ENCODE results near the gene COLQ.

Gene COLQ

DNA sequence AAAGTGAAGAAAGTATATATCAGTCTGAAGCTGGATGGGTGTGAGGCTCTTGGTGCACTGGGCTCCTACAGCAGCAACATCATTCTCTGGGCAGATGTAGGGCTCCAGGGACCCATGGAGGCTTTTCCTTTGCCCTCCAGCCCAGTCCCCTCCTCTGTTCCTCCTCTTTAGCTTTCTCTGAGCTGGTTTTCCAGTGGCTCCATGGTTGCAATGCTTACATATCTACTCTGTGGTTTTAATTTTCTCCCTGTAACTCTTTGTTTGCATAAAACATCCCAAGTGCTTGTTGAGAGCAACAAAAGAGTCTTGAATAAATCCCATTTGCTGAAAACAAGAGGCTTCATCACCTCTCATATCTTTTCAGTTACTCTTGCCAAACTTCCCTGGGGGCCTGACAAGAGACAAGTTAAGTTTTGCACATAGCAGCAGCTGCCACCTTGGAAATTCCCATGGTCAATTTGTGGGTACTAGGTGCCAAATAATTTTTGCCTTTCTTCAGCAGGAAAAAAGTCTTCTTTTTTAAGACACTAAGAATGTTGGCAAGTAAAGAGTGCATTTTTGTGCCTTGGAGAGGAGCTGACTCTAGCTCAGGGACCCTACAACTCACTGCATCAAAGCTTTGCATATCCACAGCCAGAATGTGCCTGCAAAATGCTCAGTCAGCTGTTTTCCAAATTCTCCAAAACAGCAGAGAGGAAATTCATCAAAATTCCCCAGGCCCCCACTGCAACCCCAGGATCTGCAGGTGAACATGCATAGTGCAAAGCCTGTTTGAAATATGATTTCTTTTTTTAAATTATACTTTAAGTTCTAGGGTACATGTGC lies 41.9 kb downstream of the COLQ start:
- Histone ChIP-seq H3K4me1 (ENCODE audit: control insufficient read depth in 5 of 5, insufficient read depth in 5 of 5, low read length in 5 of 5) (no peaks in the 10 kb centered on the region), H3K9ac (ENCODE audit: low read length in 5 of 5) (no peak overlapping the region), H3K4me3 (ENCODE audit: low read depth in 1 of 5, low read length in 5 of 5) (no peak overlapping the region), H3K27me3 (ENCODE audit: control insufficient read depth in 5 of 5, insufficient read depth in 4 of 5, low read length in 5 of 5) (no peaks in the 10 kb centered on the region), H3K9me3 (ENCODE audit: control insufficient read depth in 5 of 5, low read length in 5 of 5) (no peaks in the 10 kb centered on the region), H3K36me3 (ENCODE audit: control insufficient read depth in 5 of 5, insufficient read depth in 5 of 5, low read length in 5 of 5) (no peaks in the 10 kb centered on the region), H3K27ac (ENCODE audit: low read depth, low read length) (no peak overlapping the region)

DNA sequence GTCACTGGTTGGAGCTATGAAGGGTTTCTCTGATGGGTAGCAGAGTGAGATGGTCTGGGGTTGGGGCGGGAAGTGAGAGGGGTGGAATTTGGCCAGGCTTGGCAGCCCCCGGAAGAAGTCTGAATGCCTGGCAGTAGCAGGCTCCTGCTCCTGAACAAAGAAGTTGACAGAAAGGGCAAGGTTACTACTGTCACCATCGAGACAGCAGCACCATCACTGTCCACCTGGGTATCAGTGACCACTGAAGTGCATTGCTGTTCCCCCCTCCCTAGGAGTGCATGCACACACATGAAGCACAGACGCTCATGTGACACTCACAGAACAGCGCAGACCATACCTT lies 42.9 kb downstream of the COLQ start:
- no peak overlapping the region for H3K4me3 ChIP-seq (ENCODE audit: low read depth in 1 of 5, low read length in 5 of 5)
- no peak overlapping the region for H3K27ac ChIP-seq (ENCODE audit: low read depth, low read length)
- no peaks in the 10 kb centered on the region for H3K4me1 ChIP-seq (ENCODE audit: control insufficient read depth in 5 of 5, insufficient read depth in 5 of 5, low read length in 5 of 5)
- peaks cover 0 to 2% (median 0%) of the 10 kb centered on the region in 5 donors for H3K36me3 ChIP-seq (ENCODE audit: control insufficient read depth in 5 of 5, insufficient read depth in 5 of 5, low read length in 5 of 5)
- no peaks in the 10 kb centered on the region for H3K27me3 ChIP-seq (ENCODE audit: control insufficient read depth in 5 of 5, insufficient read depth in 4 of 5, low read length in 5 of 5)
- no peak overlapping the region for H3K9ac ChIP-seq (ENCODE audit: low read length in 5 of 5)
- no peaks in the 10 kb centered on the region for H3K9me3 ChIP-seq (ENCODE audit: control insufficient read depth in 5 of 5, low read length in 5 of 5)

DNA sequence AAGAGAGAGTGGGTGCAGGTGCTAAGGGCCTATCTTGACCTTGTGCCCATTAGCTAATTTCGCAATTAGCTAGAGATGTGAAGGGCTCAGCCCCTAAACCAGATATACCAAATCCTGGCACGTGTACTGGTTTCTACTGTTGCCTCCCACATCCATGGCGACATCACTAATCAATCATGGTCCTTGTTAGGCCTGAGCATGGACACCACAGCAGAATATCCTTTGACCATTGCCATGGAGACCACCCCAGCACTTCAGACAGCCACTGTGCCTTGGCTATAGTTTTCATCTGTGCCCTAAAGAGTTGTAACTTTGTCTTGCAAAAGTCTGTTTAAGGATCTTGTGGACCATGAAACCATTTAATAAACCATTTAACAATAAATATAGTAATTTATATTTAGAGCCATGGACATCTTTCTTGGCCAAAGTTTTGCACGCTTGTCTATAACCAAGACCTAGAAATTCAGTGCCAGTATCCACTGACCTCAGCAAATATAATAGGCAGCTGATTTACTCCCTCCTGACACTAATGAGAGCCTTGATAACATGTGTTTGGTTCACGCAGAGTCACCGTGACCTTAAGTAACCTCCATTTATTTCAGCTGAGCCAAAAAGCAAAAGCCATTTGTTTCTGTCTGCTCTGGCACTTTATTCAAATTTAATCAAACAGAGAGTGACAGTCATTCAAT lies 43.4 kb downstream of the COLQ start:
- Histone ChIP-seq H3K36me3 (ENCODE audit: control insufficient read depth in 5 of 5, insufficient read depth in 5 of 5, low read length in 5 of 5) (peaks cover 0 to 2% (median 0%) of the 10 kb centered on the region in 5 donors), H3K4me1 (ENCODE audit: control insufficient read depth in 5 of 5, insufficient read depth in 5 of 5, low read length in 5 of 5) (no peaks in the 10 kb centered on the region), H3K4me3 (ENCODE audit: low read depth in 1 of 5, low read length in 5 of 5) (no peak overlapping the region), H3K27ac (ENCODE audit: low read depth, low read length) (no peak overlapping the region), H3K9me3 (ENCODE audit: control insufficient read depth in 5 of 5, low read length in 5 of 5) (no peaks in the 10 kb centered on the region), H3K27me3 (ENCODE audit: control insufficient read depth in 5 of 5, insufficient read depth in 4 of 5, low read length in 5 of 5) (no peaks in the 10 kb centered on the region), H3K9ac (ENCODE audit: low read length in 5 of 5) (no peak overlapping the region)

DNA sequence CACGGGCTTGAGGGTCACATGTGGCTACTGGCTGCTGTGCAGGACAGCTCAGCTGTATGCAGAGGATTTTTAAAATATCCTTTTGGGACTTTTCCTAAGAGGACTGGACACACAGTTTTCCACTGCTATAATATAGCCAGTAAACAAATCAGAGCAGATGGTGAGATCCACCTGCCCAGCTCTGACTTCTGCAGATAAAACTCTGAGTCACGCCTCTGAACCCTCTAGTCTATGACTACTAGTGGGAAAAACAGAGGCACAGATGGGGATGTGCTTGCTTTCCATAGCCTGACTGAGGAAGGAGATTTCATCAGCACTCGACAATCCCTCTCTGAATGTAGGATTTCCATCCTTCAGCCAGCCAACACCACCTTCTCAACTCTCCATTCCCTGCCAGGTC lies 45.1 kb downstream of the COLQ start:
- Histone ChIP-seq H3K4me1 (ENCODE audit: control insufficient read depth in 5 of 5, insufficient read depth in 5 of 5, low read length in 5 of 5) (no peaks in the 10 kb centered on the region), H3K9me3 (ENCODE audit: control insufficient read depth in 5 of 5, low read length in 5 of 5) (no peaks in the 10 kb centered on the region), H3K36me3 (ENCODE audit: control insufficient read depth in 5 of 5, insufficient read depth in 5 of 5, low read length in 5 of 5) (peaks cover 0 to 2% (median 0%) of the 10 kb centered on the region in 5 donors), H3K27ac (ENCODE audit: low read depth, low read length) (no peak overlapping the region), H3K4me3 (ENCODE audit: low read depth in 1 of 5, low read length in 5 of 5) (no peak overlapping the region), H3K27me3 (ENCODE audit: control insufficient read depth in 5 of 5, insufficient read depth in 4 of 5, low read length in 5 of 5) (no peaks in the 10 kb centered on the region), H3K9ac (ENCODE audit: low read length in 5 of 5) (no peak overlapping the region)

DNA sequence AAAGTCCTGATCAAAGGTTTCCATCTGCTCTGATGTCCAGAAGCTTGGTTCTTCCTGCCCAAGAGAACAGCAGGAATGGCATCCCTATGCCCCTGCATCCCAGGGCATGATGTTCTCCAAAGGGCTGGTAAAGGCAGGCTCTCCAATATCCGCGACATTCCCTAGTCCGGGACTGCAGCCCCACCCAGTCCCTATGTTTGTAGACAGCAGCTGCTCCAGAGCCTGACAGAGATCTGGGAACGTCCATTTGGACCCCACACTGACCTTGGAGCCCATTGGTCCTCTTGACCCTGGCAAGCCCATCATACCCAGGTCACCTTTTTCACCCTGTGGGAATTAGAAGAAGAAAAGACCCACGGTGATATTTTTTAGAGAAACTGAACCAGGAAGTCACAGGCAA lies 46.3 kb downstream of the COLQ start:
- Histone ChIP-seq H3K27ac (ENCODE audit: low read depth, low read length) (no peak overlapping the region), H3K9ac (ENCODE audit: low read length in 5 of 5) (no peak overlapping the region), H3K27me3 (ENCODE audit: control insufficient read depth in 5 of 5, insufficient read depth in 4 of 5, low read length in 5 of 5) (no peaks in the 10 kb centered on the region), H3K4me1 (ENCODE audit: control insufficient read depth in 5 of 5, insufficient read depth in 5 of 5, low read length in 5 of 5) (no peaks in the 10 kb centered on the region), H3K4me3 (ENCODE audit: low read depth in 1 of 5, low read length in 5 of 5) (no peak overlapping the region), H3K36me3 (ENCODE audit: control insufficient read depth in 5 of 5, insufficient read depth in 5 of 5, low read length in 5 of 5) (peaks cover 0 to 4% (median 2%) of the 10 kb centered on the region in 5 donors), H3K9me3 (ENCODE audit: control insufficient read depth in 5 of 5, low read length in 5 of 5) (no peaks in the 10 kb centered on the region)

DNA sequence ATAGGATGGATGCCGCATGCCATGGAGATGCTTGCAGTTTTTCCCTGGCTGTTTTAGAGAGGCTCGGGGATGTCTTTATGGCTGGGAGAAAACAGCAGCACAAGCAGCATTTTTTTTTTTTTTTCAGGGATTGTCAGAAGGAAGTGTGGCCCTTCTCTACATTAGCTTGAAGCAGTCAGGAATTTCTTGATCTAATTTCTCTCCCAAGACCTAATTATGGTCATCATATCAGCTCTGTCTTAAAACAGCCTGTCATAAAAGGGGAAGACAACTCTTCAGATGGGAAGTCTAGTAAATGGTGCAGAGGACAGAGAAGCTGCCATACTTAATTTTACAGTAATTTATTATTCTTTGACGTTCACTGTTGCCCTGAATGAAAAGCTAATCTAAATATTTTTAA lies 49.6 kb downstream of the COLQ start:
- no peak overlapping the region for H3K4me3 ChIP-seq (ENCODE audit: low read depth in 1 of 5, low read length in 5 of 5)
- H3K36me3 ChIP-seq (ENCODE audit: control insufficient read depth in 5 of 5, insufficient read depth in 5 of 5, low read length in 5 of 5): peaks cover 0 to 4% (median 2%) of the 10 kb centered on the region in 5 donors
- no peak overlapping the region for H3K27ac ChIP-seq (ENCODE audit: low read depth, low read length)
- no peaks in the 10 kb centered on the region for H3K4me1 ChIP-seq (ENCODE audit: control insufficient read depth in 5 of 5, insufficient read depth in 5 of 5, low read length in 5 of 5)
- no peaks in the 10 kb centered on the region for H3K9me3 ChIP-seq (ENCODE audit: control insufficient read depth in 5 of 5, low read length in 5 of 5)
- no peak overlapping the region for H3K9ac ChIP-seq (ENCODE audit: low read length in 5 of 5)
- no peaks in the 10 kb centered on the region for H3K27me3 ChIP-seq (ENCODE audit: control insufficient read depth in 5 of 5, insufficient read depth in 4 of 5, low read length in 5 of 5)

DNA sequence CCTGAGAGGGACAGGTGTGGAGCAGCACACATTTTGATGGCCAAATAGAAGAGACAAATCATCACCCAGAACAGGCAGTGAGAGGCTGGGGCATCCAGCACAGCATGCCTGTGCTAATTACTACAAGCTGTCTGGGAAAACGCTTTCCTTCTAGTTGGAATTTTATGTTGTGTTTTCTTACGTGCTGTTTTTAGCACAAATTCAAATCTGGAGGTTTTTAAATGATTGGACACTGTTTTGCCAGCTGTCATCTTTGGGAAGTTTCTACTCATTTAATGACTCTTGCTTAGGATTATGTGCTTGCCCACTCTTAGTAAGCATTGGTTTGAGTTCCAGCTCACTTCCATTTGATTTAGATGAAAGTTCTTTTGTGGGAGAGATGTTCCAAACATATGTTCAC lies 50.7 kb downstream of the COLQ start:
- no peak overlapping the region for H3K9ac ChIP-seq (ENCODE audit: low read length in 5 of 5)
- no peak overlapping the region for H3K27ac ChIP-seq (ENCODE audit: low read depth, low read length)
- H3K4me1 ChIP-seq (ENCODE audit: control insufficient read depth in 5 of 5, insufficient read depth in 5 of 5, low read length in 5 of 5): no peaks in the 10 kb centered on the region
- peaks cover 0 to 4% (median 3%) of the 10 kb centered on the region in 5 donors for H3K36me3 ChIP-seq (ENCODE audit: control insufficient read depth in 5 of 5, insufficient read depth in 5 of 5, low read length in 5 of 5)
- no peaks in the 10 kb centered on the region for H3K27me3 ChIP-seq (ENCODE audit: control insufficient read depth in 5 of 5, insufficient read depth in 4 of 5, low read length in 5 of 5)
- H3K9me3 ChIP-seq (ENCODE audit: control insufficient read depth in 5 of 5, low read length in 5 of 5): no peaks in the 10 kb centered on the region
- H3K4me3 ChIP-seq (ENCODE audit: low read depth in 1 of 5, low read length in 5 of 5): no peak overlapping the region

DNA sequence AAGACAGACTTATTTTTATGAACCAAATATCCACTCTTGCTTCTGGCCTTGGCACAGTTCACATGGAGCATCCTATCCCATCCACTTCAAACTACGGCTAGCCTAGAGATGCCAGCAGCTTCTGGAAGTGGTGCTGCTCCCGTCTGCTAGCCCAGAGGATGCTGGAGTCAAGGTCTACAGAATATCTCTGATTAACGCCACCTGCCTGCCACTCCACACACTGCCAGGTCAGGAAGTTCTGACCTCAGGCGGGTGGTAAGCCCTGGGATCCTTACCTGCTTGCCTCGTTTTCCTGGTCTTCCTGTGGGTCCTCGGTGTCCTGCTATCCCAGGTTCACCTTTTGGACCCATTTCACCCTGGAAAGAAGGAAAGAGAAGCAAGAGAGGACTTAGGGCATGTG lies 51.2 kb downstream of the COLQ start:
- H3K36me3 ChIP-seq (ENCODE audit: control insufficient read depth in 5 of 5, insufficient read depth in 5 of 5, low read length in 5 of 5): peaks cover 0 to 4% (median 3%) of the 10 kb centered on the region in 5 donors
- no peaks in the 10 kb centered on the region for H3K27me3 ChIP-seq (ENCODE audit: control insufficient read depth in 5 of 5, insufficient read depth in 4 of 5, low read length in 5 of 5)
- no peak overlapping the region for H3K27ac ChIP-seq (ENCODE audit: low read depth, low read length)
- H3K9me3 ChIP-seq (ENCODE audit: control insufficient read depth in 5 of 5, low read length in 5 of 5): no peaks in the 10 kb centered on the region
- no peak overlapping the region for H3K4me3 ChIP-seq (ENCODE audit: low read depth in 1 of 5, low read length in 5 of 5)
- H3K4me1 ChIP-seq (ENCODE audit: control insufficient read depth in 5 of 5, insufficient read depth in 5 of 5, low read length in 5 of 5): no peaks in the 10 kb centered on the region
- H3K9ac ChIP-seq (ENCODE audit: low read length in 5 of 5): no peak overlapping the region

DNA sequence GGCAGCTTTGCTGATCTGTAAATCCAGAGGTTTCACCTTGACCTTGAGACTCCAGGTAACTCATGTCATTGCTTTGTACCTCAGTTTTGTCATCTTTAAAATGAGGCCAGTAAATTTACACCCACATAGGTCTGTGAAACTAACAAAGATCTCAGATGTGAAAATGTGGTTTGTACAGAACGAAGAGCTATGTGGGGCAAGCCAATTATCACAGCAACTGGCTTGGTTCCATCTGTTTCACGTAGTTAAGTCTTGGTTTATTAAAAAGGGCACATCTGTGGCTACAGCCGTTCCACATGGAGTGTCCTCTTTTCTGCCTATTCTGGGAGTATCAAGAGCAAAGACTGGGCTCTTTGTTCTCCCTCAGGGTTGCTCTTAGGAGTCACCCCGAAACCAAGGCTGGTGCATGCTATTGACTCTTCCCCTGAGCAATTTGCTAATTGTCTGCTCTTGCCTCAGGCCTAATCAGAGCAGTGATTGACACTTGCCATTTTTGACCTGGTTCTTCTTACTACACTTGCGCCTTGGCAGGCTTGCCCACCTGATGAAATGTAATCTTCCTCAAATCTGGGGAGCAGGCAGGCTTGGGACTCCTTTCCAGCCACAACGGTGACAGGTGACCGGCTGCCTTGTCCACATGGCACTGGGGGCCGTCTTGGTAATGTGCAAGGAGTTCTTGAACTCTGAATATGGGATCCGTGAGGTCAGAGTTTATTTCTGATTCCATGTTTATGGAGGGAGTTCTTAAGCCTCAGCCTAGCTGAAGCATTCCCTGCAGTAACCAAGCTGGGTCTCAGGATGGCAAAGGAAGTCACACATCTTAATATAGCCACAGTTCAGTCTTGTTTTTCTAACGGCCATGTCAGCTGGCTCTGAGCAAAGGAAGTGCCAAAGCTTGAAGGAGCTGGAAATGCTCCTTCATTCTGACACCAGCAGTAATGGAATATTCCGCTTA lies 54.0 kb downstream of the COLQ start:
- H3K4me3 ChIP-seq (ENCODE audit: low read depth in 1 of 5, low read length in 5 of 5): no peak overlapping the region
- H3K9ac ChIP-seq (ENCODE audit: low read length in 5 of 5): no peak overlapping the region
- no peaks in the 10 kb centered on the region for H3K4me1 ChIP-seq (ENCODE audit: control insufficient read depth in 5 of 5, insufficient read depth in 5 of 5, low read length in 5 of 5)

More for the DNA sequence above, 54.0 kb downstream of the COLQ start:
- H3K9me3 ChIP-seq (ENCODE audit: control insufficient read depth in 5 of 5, low read length in 5 of 5): no peaks in the 10 kb centered on the region
- H3K36me3 ChIP-seq (ENCODE audit: control insufficient read depth in 5 of 5, insufficient read depth in 5 of 5, low read length in 5 of 5): peaks cover 0 to 7% (median 4%) of the 10 kb centered on the region in 5 donors
- no peak overlapping the region for H3K27ac ChIP-seq (ENCODE audit: low read depth, low read length)
- H3K27me3 ChIP-seq (ENCODE audit: control insufficient read depth in 5 of 5, insufficient read depth in 4 of 5, low read length in 5 of 5): no peaks in the 10 kb centered on the region

All from subcutaneous abdominal adipose tissue (tissue), 5 donors.